Lower leg skin (tissue), 3 donors: ENCODE results near the gene PRCC.

Source experiments
- CTCF ChIP-seq, 3 donors: fragments of 450-650 bp; IDR thresholded peaks; one replicate each; pipeline ENCODE4 v1.5.1; 2016; ENCODE audit warnings: antibody characterized with exemption in 3 of 3, mild to moderate bottlenecking in 3 of 3, moderate library complexity in 2 of 3
- POLR2A ChIP-seq, 2 donors: fragments of 450-650 bp; IDR thresholded peaks; one replicate each; pipeline ENCODE4 v1.6.1; 2016 to 2017; ENCODE audit warnings: antibody characterized with exemption in 2 of 2, mild to moderate bottlenecking in 1 of 2, moderate library complexity in 1 of 2

GRCh38 chr1:156760092-156760795, 7.1 kb upstream of the PRCC start:
- no peak for TF ChIP-seq CTCF (IDR thresholded peaks at IDR 0.05)
- no peak for TF ChIP-seq POLR2A (IDR thresholded peaks at IDR 0.05)
